GM23248 (cell line): ENCODE measurements around the gene NEK10.

Experiments used
- EZH2 ChIP-seq: fragments of 200-600 bp; sonication (generic); IDR thresholded peaks from 2 replicates; pipeline ENCODE4 v1.6.1; 2018; ENCODE audit warnings: antibody characterized with exemption, mild to moderate bottlenecking; ENCODE audit not compliant: insufficient read depth, poor library complexity, severe bottlenecking
- EZH2phosphoT487 ChIP-seq: fragments of 200-600 bp; sonication (generic); IDR thresholded peaks from 2 replicates; pipeline ENCODE4 v1.6.1; 2018; ENCODE audit warnings: antibody characterized with exemption, moderate library complexity, mild to moderate bottlenecking, low read depth; ENCODE audit not compliant: insufficient read depth

DNA sequence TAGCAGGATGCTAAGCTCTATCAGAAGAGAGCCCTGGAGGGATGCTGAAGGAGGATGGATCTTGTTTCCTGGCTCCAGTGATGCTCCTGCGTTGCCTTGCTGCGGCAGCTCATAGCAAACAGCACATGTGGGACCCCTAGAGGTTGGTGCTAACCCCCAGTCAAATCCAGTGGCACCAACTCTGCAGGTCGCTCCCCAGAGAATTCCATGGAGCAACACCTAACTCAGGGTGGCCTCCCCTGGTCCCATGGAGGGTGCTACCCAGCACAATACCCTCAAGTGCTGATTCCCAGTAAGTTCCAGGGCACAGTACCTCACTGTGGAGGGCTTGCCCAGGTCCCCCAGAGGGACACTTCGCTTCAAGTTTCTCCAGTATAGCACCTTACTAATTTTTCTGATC lies 231.2 kb downstream of the NEK10 start:
- TF ChIP-seq EZH2phosphoT487 (no peak), EZH2 (no peak)
